Measurements from ENCODE around the gene TTC8.

DNA sequence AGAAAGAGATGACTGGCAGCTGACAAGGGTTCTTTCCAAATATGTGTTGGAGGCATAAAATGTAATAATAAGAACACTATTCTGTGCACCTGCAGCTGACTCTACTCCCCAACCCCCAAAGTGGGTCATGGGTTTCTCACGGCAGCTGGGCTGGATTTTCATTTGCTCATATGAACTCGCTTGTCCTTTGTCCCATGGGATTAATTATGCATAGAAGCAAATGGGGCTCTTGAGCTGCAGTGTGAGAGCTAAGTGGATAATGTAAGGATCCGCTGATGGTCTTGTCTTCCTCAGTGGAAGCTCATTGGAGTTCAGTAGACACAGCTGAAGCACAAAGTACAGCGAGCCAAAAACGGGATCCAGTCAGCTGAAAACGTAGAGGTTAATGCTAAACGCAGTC is 46.3 kb downstream of the TTC8 start:
- TF ChIP-seq, protein P1, sequence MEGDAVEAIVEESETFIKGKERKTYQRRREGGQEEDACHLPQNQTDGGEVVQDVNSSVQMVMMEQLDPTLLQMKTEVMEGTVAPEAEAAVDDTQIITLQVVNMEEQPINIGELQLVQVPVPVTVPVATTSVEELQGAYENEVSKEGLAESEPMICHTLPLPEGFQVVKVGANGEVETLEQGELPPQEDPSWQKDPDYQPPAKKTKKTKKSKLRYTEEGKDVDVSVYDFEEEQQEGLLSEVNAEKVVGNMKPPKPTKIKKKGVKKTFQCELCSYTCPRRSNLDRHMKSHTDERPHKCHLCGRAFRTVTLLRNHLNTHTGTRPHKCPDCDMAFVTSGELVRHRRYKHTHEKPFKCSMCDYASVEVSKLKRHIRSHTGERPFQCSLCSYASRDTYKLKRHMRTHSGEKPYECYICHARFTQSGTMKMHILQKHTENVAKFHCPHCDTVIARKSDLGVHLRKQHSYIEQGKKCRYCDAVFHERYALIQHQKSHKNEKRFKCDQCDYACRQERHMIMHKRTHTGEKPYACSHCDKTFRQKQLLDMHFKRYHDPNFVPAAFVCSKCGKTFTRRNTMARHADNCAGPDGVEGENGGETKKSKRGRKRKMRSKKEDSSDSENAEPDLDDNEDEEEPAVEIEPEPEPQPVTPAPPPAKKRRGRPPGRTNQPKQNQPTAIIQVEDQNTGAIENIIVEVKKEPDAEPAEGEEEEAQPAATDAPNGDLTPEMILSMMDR (IDR thresholded peaks at IDR 0.05) = no peak
- TF ChIP-seq POLR2A (IDR thresholded peaks at IDR 0.05) = no peak
